Epithelial cell of proximal tubule (primary cell): ENCODE data around the gene CDH2. TPM values are rescaled to one million over a fixed set of nuclear protein-coding genes. Genes with fewer than 3 reads are reported as not detected.

ENCODE experiments used
- DNase-seq: peaks from one replicate; pipeline ENCODE4 v3.0.0-alpha.2; 2011; ENCODE audit warnings: low read depth
- H3K4me3 ChIP-seq: 2 replicates; pipeline ENCODE4 v1.5.1; 2011; ENCODE audit warnings: low read depth, mild to moderate bottlenecking, low read length
- total RNA-seq: library from RNA; depleted of rRNA; stranded (reverse); fragments of >200 nt; gene quantifications from 2 replicates; pipeline ENCODE4 v1.2.3, GENCODE V29; 2015
- TF ChIP-seq, protein P1 (sequence below): conservative IDR thresholded peaks from 2 replicates; pipeline ENCODE4 v1.5.1; 2012; ENCODE audit warnings: low read depth, mild to moderate bottlenecking, low read length

Gene CDH2
- total RNA-seq, 1 donor from 2014 or later, result 74.5 TPM

DNA sequence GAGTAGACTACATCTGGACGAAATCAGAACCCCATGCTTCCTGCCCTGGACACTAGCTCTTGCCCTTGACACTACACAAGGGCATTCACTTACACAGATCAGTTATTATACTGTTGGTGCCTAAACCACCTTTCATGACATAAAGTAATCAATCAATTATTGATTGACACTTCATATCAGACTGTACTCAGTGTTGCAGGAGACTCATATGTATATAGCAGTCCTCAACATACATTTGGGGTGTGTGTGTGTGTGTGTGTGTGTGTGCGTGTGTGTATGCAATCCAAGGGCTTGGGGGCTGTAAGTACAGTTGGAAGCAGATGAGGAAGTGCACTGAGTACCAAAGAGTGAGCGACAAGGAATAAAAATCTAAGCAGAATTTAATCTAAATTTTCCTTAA, 5.1 kb downstream of the CDH2 start:
- H3K4me3 ChIP-seq, result no peak overlapping the region
- TF ChIP-seq, protein P1, sequence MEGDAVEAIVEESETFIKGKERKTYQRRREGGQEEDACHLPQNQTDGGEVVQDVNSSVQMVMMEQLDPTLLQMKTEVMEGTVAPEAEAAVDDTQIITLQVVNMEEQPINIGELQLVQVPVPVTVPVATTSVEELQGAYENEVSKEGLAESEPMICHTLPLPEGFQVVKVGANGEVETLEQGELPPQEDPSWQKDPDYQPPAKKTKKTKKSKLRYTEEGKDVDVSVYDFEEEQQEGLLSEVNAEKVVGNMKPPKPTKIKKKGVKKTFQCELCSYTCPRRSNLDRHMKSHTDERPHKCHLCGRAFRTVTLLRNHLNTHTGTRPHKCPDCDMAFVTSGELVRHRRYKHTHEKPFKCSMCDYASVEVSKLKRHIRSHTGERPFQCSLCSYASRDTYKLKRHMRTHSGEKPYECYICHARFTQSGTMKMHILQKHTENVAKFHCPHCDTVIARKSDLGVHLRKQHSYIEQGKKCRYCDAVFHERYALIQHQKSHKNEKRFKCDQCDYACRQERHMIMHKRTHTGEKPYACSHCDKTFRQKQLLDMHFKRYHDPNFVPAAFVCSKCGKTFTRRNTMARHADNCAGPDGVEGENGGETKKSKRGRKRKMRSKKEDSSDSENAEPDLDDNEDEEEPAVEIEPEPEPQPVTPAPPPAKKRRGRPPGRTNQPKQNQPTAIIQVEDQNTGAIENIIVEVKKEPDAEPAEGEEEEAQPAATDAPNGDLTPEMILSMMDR, result no peak
- DNase-seq, result no peak

GRCh38 chr18:28168725-28169124, 8.2 kb downstream of the CDH2 start:
- peak overlapping the region; percentile 33 for H3K4me3 ChIP-seq
- TF ChIP-seq, protein P1, result no peak
- no peak for DNase-seq

- TF ChIP-seq, protein P1, result no peak
- H3K4me3 ChIP-seq, result peak overlapping the region; percentile 33
- no peak for DNase-seq
Observed at GRCh38 chr18:28167835-28168349, 9.0 kb downstream of the CDH2 start.

DNA sequence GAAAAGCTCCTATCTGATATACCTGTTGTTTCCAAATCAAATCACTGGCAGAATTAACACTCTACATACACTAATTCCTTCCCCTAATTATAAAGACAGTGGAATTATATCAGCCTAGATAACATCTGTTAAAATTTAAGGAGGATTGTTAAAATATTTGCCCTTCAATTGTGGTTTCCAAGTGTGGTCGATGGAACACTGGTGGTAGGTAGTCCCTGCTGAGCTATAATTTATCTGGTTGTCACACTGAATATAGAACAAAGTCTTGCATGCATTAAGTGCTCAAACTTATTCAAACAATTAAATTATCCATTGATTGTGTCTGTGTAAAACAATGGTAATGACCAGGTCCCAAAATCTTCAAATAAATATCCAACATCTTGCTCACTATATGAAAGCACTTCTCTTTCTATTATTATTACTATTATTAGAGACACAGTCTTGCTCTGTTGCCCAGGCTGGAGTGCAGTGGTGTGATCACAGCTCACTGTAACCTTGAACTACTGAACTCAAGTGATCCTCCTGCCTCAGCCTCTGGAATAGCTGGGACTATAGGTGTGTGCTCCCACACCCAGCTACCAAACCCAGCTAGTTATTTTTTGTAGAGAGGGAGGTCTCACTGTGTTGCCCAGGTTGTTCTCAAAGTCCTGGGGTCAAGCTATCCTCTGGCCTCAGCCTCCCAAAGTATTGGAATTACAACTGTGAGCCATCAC, 12.0 kb downstream of the CDH2 start:
- TF ChIP-seq, protein P1, result no peak
- DNase-seq, result no peak
- H3K4me3 ChIP-seq, result no peak overlapping the region

GRCh38 chr18:28163201-28163775, 13.6 kb downstream of the CDH2 start:
- no peak for DNase-seq
- no peak overlapping the region for H3K4me3 ChIP-seq
- TF ChIP-seq, protein P1, result no peak

GRCh38 chr18:28161608-28162599, 15.0 kb downstream of the CDH2 start:
- DNase-seq, result peak; percentile 78
- TF ChIP-seq, protein P1, result no peak
- no peak overlapping the region for H3K4me3 ChIP-seq
